IPS-15b (cell line): ENCODE measurements around the gene SSC4D.
"Not testable (repeated sequence)": the region's sequence is repeated elsewhere in the genome, so short reads cannot be mapped to it uniquely, and the experiment has no call there.

Source experiments
- H3K27me3 ChIP-seq: one replicate; pipeline ENCODE4 v1.6.1; 2013; ENCODE audit warnings: low read length; ENCODE audit not compliant: control insufficient read depth, insufficient read depth
- H3K36me3 ChIP-seq: one replicate; pipeline ENCODE4 v1.6.1; 2013; ENCODE audit warnings: low read length; ENCODE audit not compliant: control insufficient read depth, insufficient read depth
- H3K4me1 ChIP-seq: one replicate; pipeline ENCODE4 v1.6.1; 2013; ENCODE audit warnings: mild to moderate bottlenecking, low read length; ENCODE audit not compliant: control insufficient read depth, insufficient read depth
- H3K4me3 ChIP-seq: one replicate; pipeline ENCODE4 v1.5.1; 2013; ENCODE audit warnings: low read depth, low read length
- H3K9ac ChIP-seq: one replicate; pipeline ENCODE4 v1.6.1; 2013; ENCODE audit warnings: low read depth, mild to moderate bottlenecking, low read length
- H3K9me3 ChIP-seq: one replicate; pipeline ENCODE4 v1.6.1; 2013; ENCODE audit warnings: mild to moderate bottlenecking, low read length; ENCODE audit not compliant: control insufficient read depth, insufficient read depth

The SSC4D gene

GRCh38 chr7:76428868-76429805 is 19.6 kb upstream of the SSC4D start:
- Histone ChIP-seq H3K4me3 (no peak overlapping the region), H3K4me1 (no peaks in the 10 kb centered on the region), H3K9me3 (no peaks in the 10 kb centered on the region), H3K36me3 (no peaks in the 10 kb centered on the region), H3K9ac (no peak overlapping the region), H3K27me3 (no peaks in the 10 kb centered on the region)

GRCh38 chr7:76428149-76428823 is 18.8 kb upstream of the SSC4D start:
- Histone ChIP-seq H3K4me1 (peaks cover 1% of the 10 kb centered on the region), H3K9me3 (no peaks in the 10 kb centered on the region), H3K36me3 (no peaks in the 10 kb centered on the region), H3K4me3 (no peak overlapping the region), H3K9ac (no peak overlapping the region), H3K27me3 (no peaks in the 10 kb centered on the region)

GRCh38 chr7:76427635-76428034 is 18.1 kb upstream of the SSC4D start:
- Histone ChIP-seq H3K9me3 (no peaks in the 10 kb centered on the region), H3K4me3 (no peak overlapping the region), H3K9ac (no peak overlapping the region), H3K36me3 (no peaks in the 10 kb centered on the region), H3K27me3 (no peaks in the 10 kb centered on the region), H3K4me1 (peaks cover 3% of the 10 kb centered on the region)

GRCh38 chr7:76426246-76426645 is 16.7 kb upstream of the SSC4D start:
- Histone ChIP-seq H3K9ac (no peak overlapping the region), H3K4me1 (peaks cover 3% of the 10 kb centered on the region), H3K36me3 (no peaks in the 10 kb centered on the region), H3K9me3 (no peaks in the 10 kb centered on the region), H3K27me3 (no peaks in the 10 kb centered on the region), H3K4me3 (no peak overlapping the region)

DNA sequence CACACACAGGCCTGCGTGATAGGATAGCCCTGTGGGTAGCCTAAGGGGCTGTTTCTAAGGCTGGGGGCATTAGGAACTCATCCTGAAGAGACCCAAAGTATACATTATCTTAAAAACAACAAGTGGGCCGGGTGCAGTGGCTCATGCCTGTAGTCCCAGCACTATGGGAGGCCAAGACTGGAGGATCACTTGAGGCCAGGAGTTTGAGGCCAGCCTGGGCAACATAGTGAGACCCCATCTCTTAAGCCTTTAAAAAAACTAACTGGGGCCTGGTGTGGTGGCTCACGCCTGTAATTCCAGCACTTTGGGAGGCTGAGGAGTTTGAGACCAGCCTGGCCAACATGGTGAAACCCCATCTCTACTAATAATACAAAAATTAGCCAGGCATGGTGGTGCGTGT is 16.1 kb upstream of the SSC4D start:
- not testable (repeated sequence) for H3K4me1 ChIP-seq

DNA sequence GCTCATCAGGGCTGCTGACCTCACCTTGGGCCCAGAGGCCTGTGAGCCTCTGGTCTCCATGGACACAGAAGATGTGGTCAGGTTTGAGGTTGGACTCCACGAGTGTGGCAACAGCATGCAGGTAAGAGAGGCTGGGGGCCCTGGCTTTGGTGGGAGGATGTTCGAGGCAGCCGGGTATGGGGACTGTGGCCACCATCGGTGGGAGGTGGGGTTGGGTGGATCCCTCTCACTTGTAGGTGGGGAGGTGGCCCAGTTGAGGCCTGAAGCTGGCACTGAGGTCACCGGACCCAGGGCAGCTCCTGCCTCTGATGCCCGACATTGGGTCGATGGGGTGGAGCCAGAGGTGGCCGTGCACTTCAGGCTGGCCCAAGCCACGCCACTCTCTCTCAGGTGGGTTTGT is 15.7 kb upstream of the SSC4D start:
- Histone ChIP-seq H3K9me3 (no peaks in the 10 kb centered on the region), H3K27me3 (no peaks in the 10 kb centered on the region), H3K9ac (no peak overlapping the region), H3K4me3 (no peak overlapping the region), H3K36me3 (no peaks in the 10 kb centered on the region), H3K4me1 (peaks cover 3% of the 10 kb centered on the region)

More for the DNA sequence above, 16.1 kb upstream of the SSC4D start:
- not testable (repeated sequence) for H3K9ac ChIP-seq, H3K36me3 ChIP-seq, H3K9me3 ChIP-seq, H3K27me3 ChIP-seq, H3K4me3 ChIP-seq

GRCh38 chr7:76424413-76425111 is 15.1 kb upstream of the SSC4D start, which contains the start of gene ZP3:
Gene ZP3 (plus strand): TSS chr7:76424950. CDS start chr7:76424965, 15 bp downstream.
- Histone ChIP-seq H3K36me3 (no peaks in the 10 kb centered on the region), H3K4me1 (peaks cover 3% of the 10 kb centered on the region), H3K9ac (no peak within 1 kb of the TSS), H3K4me3 (no peak within 1 kb of the TSS), H3K9me3 (no peaks in the 10 kb centered on the region), H3K27me3 (no peaks in the 10 kb centered on the region)

GRCh38 chr7:76423666-76424412 is 14.3 kb upstream of the SSC4D start:
- H3K9me3 ChIP-seq = no peaks in the 10 kb centered on the region
- H3K9ac ChIP-seq = no peak overlapping the region
- no peak overlapping the region for H3K4me3 ChIP-seq
- no peaks in the 10 kb centered on the region for H3K27me3 ChIP-seq
- peaks cover 3% of the 10 kb centered on the region for H3K4me1 ChIP-seq
- no peaks in the 10 kb centered on the region for H3K36me3 ChIP-seq

DNA sequence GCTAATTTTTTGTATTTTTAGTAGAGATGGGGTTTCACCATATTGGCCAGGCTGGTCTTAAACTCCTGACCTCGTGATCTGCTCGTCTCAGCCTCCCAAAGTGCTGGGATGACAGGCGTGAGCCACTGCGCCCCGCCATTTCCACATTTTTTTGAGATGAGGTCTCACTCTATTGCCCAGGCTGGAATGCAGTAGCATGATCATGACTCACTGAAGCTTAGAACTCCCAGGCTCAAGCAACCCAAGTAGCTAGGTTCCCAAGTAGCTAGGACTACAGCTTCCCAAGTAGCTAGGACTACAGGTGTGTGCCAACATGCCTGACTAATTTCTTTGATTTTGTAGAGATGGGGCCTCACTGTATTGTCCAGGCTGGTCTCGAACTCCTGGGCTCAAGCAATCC is 11.6 kb upstream of the SSC4D start:
- H3K9ac ChIP-seq, H3K36me3 ChIP-seq, H3K27me3 ChIP-seq, H3K4me1 ChIP-seq, H3K9me3 ChIP-seq, H3K4me3 ChIP-seq: not testable (repeated sequence)

DNA sequence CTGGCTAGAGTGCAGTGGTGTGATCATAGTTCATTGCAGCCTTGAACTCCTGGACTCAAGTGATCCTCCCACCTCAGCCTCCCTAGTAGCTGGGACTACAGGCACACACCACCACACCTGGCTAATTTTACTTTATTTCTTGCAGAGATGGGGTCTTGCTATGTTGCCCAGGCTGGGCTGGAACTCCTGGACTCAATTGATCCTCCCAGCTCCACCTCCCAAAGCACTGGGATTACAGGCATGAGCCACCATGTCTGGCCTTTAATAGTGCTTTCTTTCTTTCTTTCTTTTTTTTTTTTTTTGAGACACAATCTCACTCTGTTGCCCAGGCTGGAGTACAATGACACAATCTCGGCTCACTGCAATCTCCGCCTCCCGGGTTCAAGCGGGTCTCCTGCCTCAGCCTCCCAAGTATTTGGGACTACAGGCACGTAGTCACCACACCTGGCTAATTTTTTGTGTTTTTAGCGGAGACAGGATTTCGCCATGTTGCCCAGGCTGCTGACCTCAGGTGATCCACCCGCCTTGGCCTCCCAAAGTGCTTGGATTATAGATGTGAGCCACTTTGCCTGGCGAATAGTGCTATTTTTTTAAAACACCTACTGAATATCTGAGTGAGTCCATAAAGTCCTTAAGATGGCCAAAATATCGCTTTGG is 8.3 kb upstream of the SSC4D start:
- not testable (repeated sequence) for H3K4me1 ChIP-seq, H3K36me3 ChIP-seq, H3K9ac ChIP-seq, H3K9me3 ChIP-seq, H3K27me3 ChIP-seq, H3K4me3 ChIP-seq

DNA sequence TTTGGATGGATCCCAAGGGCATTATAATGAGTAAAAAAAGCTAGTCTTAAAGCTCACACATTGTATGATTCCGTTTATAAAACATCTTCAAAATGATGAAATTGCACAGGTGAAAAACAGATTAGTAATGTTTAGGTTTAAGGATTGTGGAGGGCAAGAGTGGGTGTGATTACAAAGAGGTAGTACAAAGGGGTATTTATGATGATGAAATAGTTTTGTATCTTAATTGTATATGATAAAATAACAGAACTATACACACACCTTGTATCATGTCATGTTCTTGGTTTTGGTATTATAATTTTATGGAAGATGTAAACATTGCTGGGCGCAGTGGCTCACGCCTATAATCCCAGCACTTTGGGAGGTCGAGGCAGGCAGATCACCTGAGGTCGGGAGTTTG is 2.8 kb upstream of the SSC4D start:
- peaks cover 2% of the 10 kb centered on the region for H3K27me3 ChIP-seq
- H3K4me3 ChIP-seq = no peak overlapping the region
- H3K4me1 ChIP-seq = peaks cover 7% of the 10 kb centered on the region
- no peak overlapping the region for H3K9ac ChIP-seq
- no peaks in the 10 kb centered on the region for H3K9me3 ChIP-seq
- no peaks in the 10 kb centered on the region for H3K36me3 ChIP-seq
